NT2/D1 (cell line): ENCODE results near the gene RNF212.

Source experiments
- DNase-seq: peaks from one replicate; pipeline ENCODE4 v3.0.0-alpha.2; 2011; ENCODE audit warnings: low read depth, low spot score
- H3K27me3 ChIP-seq: 2 replicates; pipeline ENCODE4 v1.6.0; 2011; ENCODE audit warnings: mild to moderate bottlenecking; ENCODE audit not compliant: insufficient read length, insufficient read depth
- H3K36me3 ChIP-seq: 2 replicates; pipeline ENCODE4 v1.6.1; 2011; ENCODE audit warnings: mild to moderate bottlenecking, low read length, mixed read lengths; ENCODE audit not compliant: insufficient read depth, insufficient read length
- H3K4me1 ChIP-seq: 2 replicates; pipeline ENCODE4 v1.5.1; 2011; ENCODE audit not compliant: insufficient read depth, insufficient read length
- H3K4me3 ChIP-seq: 2 replicates; pipeline ENCODE4 v1.5.1; 2011; ENCODE audit warnings: low read depth; ENCODE audit not compliant: insufficient read length
- H3K9ac ChIP-seq: 2 replicates; pipeline ENCODE4 v1.6.0; 2011; ENCODE audit warnings: low read depth; ENCODE audit not compliant: insufficient read length
- H3K9me3 ChIP-seq: 2 replicates; pipeline ENCODE4 v1.5.1; 2011; ENCODE audit warnings: mild to moderate bottlenecking, low read length; ENCODE audit not compliant: insufficient read depth
- SUZ12 ChIP-seq: IDR thresholded peaks from 2 replicates; pipeline ENCODE4 v1.6.1; 2011; ENCODE audit not compliant: insufficient read length, insufficient read depth; ENCODE audit errors: extremely low read depth
- YY1 ChIP-seq: IDR thresholded peaks from 2 replicates; pipeline ENCODE4 v1.6.1; 2011; ENCODE audit not compliant: insufficient read length, insufficient read depth
- ZNF274 ChIP-seq: IDR thresholded peaks from 2 replicates; pipeline ENCODE4 v1.6.1; 2011; ENCODE audit warnings: mild to moderate bottlenecking, low read depth, low read length

Gene RNF212

DNA sequence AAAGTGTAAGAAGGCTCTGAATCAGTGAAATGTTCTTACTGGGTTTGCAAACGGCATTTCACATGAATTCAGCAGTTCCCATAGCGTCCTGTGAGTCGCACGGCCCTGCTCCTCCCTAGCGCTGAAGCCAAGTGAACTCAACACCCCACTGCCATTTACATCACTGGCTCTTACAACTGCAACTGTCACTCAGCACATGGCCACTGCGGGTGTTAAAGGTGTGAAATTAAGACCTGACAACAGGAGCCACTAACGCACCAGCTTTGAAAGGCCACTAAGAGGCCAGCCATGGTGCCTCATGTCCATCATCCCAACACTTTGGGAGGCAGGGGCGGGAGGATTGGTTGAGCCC, 31.7 kb downstream of the RNF212 start:
- Histone ChIP-seq H3K9ac (no peak overlapping the region), H3K4me3 (no peak overlapping the region), H3K36me3 (no peaks in the 10 kb centered on the region), H3K27me3 (peaks cover 4% of the 10 kb centered on the region), H3K9me3 (no peaks in the 10 kb centered on the region), H3K4me1 (peaks cover 2% of the 10 kb centered on the region)
- no peak for TF ChIP-seq YY1
- TF ChIP-seq ZNF274: no peak
- TF ChIP-seq SUZ12: no peak
- no peak for DNase-seq

DNA sequence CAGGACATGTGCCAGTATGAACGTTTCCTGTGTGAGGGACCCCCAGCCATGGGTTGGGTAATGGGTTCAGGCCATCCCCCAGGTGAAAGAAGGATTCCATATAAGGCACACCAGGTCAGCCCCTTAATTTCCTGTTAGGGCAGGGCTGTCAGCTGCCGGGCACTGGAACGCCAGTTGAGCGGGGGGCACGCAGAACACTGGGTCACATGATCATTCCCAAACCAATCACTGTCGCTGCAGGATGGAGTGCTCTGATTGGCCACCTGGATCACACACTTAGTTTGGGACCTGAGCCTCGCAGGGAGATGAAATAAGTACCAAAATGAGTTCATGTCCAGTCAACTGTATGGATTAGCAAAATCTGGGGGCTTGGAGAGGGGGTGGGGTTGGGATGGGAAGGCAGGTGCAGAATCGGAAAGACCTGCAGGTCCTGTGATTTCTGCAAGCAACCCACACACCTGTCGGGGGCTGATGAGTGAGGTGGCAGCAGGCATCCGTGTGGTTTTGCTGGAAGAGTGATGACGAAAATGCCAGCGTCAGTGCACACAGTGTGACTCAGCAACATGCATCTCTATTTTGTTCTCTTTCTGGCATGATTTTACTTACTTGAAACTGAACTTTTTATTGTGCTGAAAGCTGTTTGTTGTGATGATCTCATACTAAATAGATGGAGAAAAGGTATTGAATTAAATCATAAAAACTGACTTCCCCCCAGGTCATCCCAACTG, 32.2 kb downstream of the RNF212 start:
- Histone ChIP-seq H3K4me3 (no peak overlapping the region), H3K27me3 (peaks cover 4% of the 10 kb centered on the region), H3K9ac (no peak overlapping the region), H3K9me3 (no peaks in the 10 kb centered on the region), H3K36me3 (no peaks in the 10 kb centered on the region), H3K4me1 (peaks cover 6% of the 10 kb centered on the region)
- no peak for TF ChIP-seq YY1
- no peak for TF ChIP-seq SUZ12
- TF ChIP-seq ZNF274: no peak
- DNase-seq: no peak

DNA sequence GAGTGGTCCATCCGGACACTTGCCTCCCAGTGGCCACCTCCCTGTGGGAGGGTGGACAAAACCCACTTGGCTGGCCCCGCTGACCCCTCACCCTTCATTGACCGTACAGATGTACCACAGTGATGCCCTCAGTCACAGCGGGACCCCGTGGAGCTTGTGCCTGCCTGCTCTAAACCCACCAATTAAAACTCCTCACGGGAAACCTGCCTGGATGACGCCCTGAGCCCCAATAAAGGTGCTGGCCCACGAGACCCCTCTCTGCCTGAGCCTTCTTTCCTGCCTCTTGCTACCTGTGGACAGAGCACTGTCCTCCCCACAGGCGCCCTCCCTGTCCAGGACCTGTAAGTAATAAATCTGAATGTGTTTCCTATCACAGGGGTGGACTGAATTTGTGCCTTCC, 32.9 kb downstream of the RNF212 start:
- Histone ChIP-seq H3K36me3 (no peaks in the 10 kb centered on the region), H3K9me3 (no peaks in the 10 kb centered on the region), H3K4me1 (peaks cover 7% of the 10 kb centered on the region), H3K9ac (no peak overlapping the region), H3K27me3 (peaks cover 4% of the 10 kb centered on the region), H3K4me3 (no peak overlapping the region)
- TF ChIP-seq YY1: no peak
- no peak for TF ChIP-seq ZNF274
- no peak for TF ChIP-seq SUZ12
- no peak for DNase-seq

DNA sequence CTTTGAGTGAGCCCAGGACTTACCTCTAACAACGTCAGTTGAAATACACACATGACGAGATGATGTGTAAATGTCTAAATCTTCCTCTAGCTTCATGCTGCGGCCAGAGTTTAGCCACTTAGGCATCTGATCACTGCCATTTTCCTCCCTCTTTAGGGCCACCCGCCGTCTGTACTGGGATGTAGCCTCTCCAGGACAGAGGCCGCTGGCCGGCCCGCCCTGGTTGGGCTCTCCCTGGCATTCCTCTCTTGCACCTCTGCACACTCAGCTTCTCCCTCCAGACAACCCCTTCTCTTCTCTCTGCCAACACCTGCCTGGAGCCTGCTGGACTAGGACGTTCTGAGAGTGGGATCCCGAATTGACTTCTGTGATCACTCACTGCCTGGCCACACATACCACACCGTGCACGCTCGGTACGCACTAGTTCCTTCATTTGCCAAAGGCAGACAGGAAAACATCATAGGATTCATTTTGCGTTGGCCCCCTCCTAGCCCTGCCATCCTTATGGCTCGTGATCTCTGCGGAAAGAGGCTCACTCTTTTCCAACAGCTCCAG, 33.6 kb downstream of the RNF212 start:
- DNase-seq: no peak
- no peak for TF ChIP-seq ZNF274
- TF ChIP-seq SUZ12: no peak
- no peak for TF ChIP-seq YY1
- Histone ChIP-seq H3K4me3 (no peak overlapping the region), H3K27me3 (peaks cover 4% of the 10 kb centered on the region), H3K9me3 (no peaks in the 10 kb centered on the region), H3K36me3 (no peaks in the 10 kb centered on the region), H3K9ac (no peak overlapping the region), H3K4me1 (peaks cover 7% of the 10 kb centered on the region)

DNA sequence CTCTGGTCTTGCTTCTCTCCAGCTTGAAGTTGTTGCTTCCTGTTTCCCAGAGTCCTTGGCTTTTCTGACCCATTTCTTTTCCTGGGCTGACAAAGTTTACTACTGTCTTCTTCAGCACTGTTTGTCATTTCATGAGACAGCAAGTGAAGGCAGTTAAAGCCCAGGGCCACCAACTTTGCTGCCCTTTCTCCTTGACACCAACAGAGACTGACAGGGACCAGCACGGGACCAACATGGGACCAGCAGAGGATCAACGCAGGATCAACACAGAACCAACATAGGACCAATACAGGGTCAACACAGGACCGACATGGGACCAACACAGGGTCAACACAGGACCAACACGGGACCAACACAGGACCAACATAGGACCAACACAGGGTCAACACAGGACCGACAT, 34.9 kb downstream of the RNF212 start:
- peaks cover 9% of the 10 kb centered on the region for H3K27me3 ChIP-seq
- no peaks in the 10 kb centered on the region for H3K36me3 ChIP-seq
- H3K4me1 ChIP-seq: peaks cover 7% of the 10 kb centered on the region
- no peak overlapping the region for H3K9ac ChIP-seq
- DNase-seq: no peak
- TF ChIP-seq SUZ12: no peak
- no peak for TF ChIP-seq YY1
- no peak for TF ChIP-seq ZNF274
- H3K9me3 ChIP-seq: no peaks in the 10 kb centered on the region
- H3K4me3 ChIP-seq: no peak overlapping the region

DNA sequence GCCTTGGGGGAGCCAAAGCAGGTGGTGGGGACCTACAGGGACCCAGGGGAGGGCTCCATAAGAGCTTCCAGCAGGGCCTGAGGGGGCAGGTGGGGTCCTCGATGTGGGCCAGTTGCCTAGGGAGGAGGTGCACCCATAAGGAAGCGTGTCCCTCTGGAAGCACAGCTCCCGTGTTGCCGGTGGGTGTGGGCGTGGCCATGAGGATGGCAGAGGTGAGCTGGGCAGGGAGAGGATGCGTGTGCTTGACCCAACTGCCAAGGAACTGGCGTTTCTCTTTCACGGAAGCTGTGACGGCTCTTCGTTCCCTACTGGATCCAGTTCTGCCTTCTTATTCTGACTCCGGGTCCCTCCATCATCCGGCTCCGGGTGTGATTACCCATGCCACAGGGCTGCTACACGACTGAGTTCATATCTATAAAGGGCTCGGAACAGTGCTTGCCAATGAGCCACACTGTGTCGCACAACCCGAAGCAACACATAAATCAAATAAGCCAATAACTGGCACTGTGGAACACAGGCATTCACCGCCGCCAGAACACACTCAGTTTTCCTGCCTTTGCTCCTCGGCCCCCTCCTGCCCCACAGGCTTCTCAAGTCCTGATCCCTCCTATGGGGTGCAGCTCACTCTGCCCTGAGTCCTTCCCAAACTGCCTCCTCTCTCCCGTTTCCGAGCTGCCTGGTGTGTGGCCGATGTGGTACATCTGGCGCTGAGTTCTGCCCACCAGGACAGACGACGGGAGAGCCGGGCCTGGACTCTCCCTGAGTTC, 35.5 kb downstream of the RNF212 start:
- peaks cover 9% of the 10 kb centered on the region for H3K27me3 ChIP-seq
- no peaks in the 10 kb centered on the region for H3K9me3 ChIP-seq
- H3K4me3 ChIP-seq: no peak overlapping the region
- no peak for DNase-seq
- peaks cover 7% of the 10 kb centered on the region for H3K4me1 ChIP-seq
- no peak overlapping the region for H3K9ac ChIP-seq
- TF ChIP-seq SUZ12: no peak
- no peak for TF ChIP-seq YY1
- no peak for TF ChIP-seq ZNF274
- H3K36me3 ChIP-seq: no peaks in the 10 kb centered on the region

DNA sequence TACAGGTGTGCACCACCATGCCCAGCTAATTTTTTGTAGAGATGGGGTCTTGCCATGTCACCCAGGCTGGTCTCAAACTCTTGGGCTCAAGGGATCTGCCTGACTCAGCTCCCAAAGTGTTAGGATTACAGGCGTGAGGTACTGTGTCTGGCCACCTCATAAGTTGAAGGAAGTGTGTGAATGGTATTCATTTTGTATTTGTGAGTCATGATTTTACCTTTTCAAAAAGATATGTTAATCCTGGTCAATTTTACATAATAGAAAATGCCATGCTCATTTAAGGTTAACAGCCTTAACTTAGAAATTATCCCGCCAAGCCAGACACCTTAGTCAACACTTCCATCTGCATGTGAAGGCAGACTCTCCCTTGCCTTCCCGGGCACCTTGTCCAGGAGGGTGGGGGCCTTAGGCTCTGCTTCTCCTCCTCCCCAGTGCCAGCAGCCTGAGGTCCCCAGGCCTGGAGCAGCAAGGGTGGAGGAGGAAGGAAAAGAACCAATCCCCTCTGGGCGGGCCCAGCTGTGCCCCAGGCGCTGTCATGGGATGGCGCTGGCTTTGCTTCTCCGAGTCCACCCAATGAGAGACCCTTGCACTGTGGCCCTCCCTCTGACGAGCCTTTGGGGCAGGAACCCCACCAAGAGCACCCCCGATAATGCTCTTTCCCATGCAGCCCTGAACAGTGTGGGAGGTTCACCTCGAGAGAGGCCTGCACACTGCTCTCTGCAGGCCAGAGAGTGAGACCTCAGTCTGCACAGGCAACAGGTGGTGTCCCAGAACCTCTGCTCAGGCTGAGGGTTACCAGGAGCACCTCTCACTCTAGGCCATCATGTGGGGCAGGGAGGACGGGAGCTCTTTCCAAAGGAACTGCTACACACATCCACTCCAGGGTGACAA, 37.3 kb downstream of the RNF212 start:
- Histone ChIP-seq H3K4me3 (no peak overlapping the region), H3K4me1 (peaks cover 5% of the 10 kb centered on the region), H3K9ac (no peak overlapping the region), H3K9me3 (peaks cover 7% of the 10 kb centered on the region), H3K27me3 (peaks cover 9% of the 10 kb centered on the region), H3K36me3 (no peaks in the 10 kb centered on the region)
- no peak for DNase-seq
- no peak for TF ChIP-seq YY1
- no peak for TF ChIP-seq SUZ12
- TF ChIP-seq ZNF274: no peak
